HAP-1 (cell line): ENCODE data around the gene GALNTL6.

ENCODE experiments used
- DNase-seq, 2 experiments: peaks; one replicate each; pipeline ENCODE4 v3.0.0-alpha.2; 2016 to 2020; ENCODE audit warnings: low spot score in 2 of 2
- H3K27me3 ChIP-seq: fragments of 250-450 bp; sonication (Bioruptor Pico); 2 replicates; pipeline ENCODE4 v1.5.1; 2020; ENCODE audit warnings: low read depth, mild to moderate bottlenecking, moderate library complexity
- H3K36me3 ChIP-seq: fragments of 250-450 bp; sonication (Bioruptor Pico); replicated peaks from 2 replicates; pipeline ENCODE4 v1.5.1; 2020; ENCODE audit warnings: mild to moderate bottlenecking
- H3K4me1 ChIP-seq: fragments of 250-450 bp; sonication (Bioruptor Pico); 2 replicates; pipeline ENCODE4 v1.5.1; 2020; ENCODE audit warnings: mild to moderate bottlenecking
- H3K4me3 ChIP-seq: fragments of 250-450 bp; sonication (Bioruptor Pico); 2 replicates; pipeline ENCODE4 v1.5.1; 2020; ENCODE audit warnings: mild to moderate bottlenecking, moderate library complexity
- H3K9me3 ChIP-seq: fragments of 250-450 bp; sonication (Bioruptor Pico); 2 replicates; pipeline ENCODE4 v1.5.1; 2020; ENCODE audit warnings: mild to moderate bottlenecking, moderate library complexity
- in situ Hi-C: fragments of 300-500 bp; cut with MboI; formaldehyde crosslinking; loops from 3 replicates; pipeline ENCODE4 v1.14.3; 2020; ENCODE audit warnings: low sequenced_read_pairs, inconsistent platforms, mixed read lengths

Gene GALNTL6

GRCh38 chr4:172127168-172127567 lies 314.0 kb downstream of the GALNTL6 start:
- DNase-seq: no peak
- H3K36me3 ChIP-seq: no peaks in the 10 kb centered on the region
- H3K27me3 ChIP-seq: no peaks in the 10 kb centered on the region
- in situ Hi-C loops: no loop called here
- no peaks in the 10 kb centered on the region for H3K4me1 ChIP-seq
- H3K9me3 ChIP-seq: no peaks in the 10 kb centered on the region
- H3K4me3 ChIP-seq: no peak overlapping the region

- in situ Hi-C loops: no loop called here
- no peaks in the 10 kb centered on the region for H3K9me3 ChIP-seq
- H3K27me3 ChIP-seq: no peaks in the 10 kb centered on the region
Observed at GRCh38 chr4:172129593-172129992, 316.4 kb downstream of the GALNTL6 start.

GRCh38 chr4:172134521-172134920 lies 321.3 kb downstream of the GALNTL6 start:
- no peaks in the 10 kb centered on the region for H3K36me3 ChIP-seq
- in situ Hi-C loops: no loop called here

More at GRCh38 chr4:172129593-172129992, 316.4 kb downstream of the GALNTL6 start:
- H3K4me1 ChIP-seq: no peaks in the 10 kb centered on the region
- no peak for DNase-seq
- no peaks in the 10 kb centered on the region for H3K36me3 ChIP-seq
- no peak overlapping the region for H3K4me3 ChIP-seq

GRCh38 chr4:172141025-172141424 lies 327.8 kb downstream of the GALNTL6 start:
- Histone ChIP-seq H3K27me3 (no peaks in the 10 kb centered on the region; the same call in none of the 2 replicates), H3K9me3 (no peaks in the 10 kb centered on the region), H3K4me1 (no peaks in the 10 kb centered on the region), H3K4me3 (no peak overlapping the region), H3K36me3 (no peaks in the 10 kb centered on the region)
- in situ Hi-C loops: no loop called here
- no peak for DNase-seq

More at GRCh38 chr4:172134521-172134920, 321.3 kb downstream of the GALNTL6 start:
- DNase-seq: no peak
- no peaks in the 10 kb centered on the region for H3K9me3 ChIP-seq
- H3K4me1 ChIP-seq: no peaks in the 10 kb centered on the region
- no peak overlapping the region for H3K4me3 ChIP-seq
- H3K27me3 ChIP-seq: no peaks in the 10 kb centered on the region; the same call in 1 of the 2 replicates

- no peaks in the 10 kb centered on the region; the same call in 1 of the 2 replicates for H3K4me1 ChIP-seq
- in situ Hi-C loops: no loop called here
- no peaks in the 10 kb centered on the region for H3K9me3 ChIP-seq
- no peaks in the 10 kb centered on the region; the same call in none of the 2 replicates for H3K27me3 ChIP-seq
- DNase-seq: no peak
- H3K36me3 ChIP-seq: no peaks in the 10 kb centered on the region
- no peak overlapping the region for H3K4me3 ChIP-seq
Observed at GRCh38 chr4:172142281-172142741, 329.1 kb downstream of the GALNTL6 start.

- Histone ChIP-seq H3K36me3 (no peaks in the 10 kb centered on the region), H3K4me3 (no peak overlapping the region), H3K27me3 (peaks cover 6% of the 10 kb centered on the region), H3K9me3 (no peaks in the 10 kb centered on the region), H3K4me1 (no peaks in the 10 kb centered on the region; the same call in 1 of the 2 replicates)
- in situ Hi-C loops: no loop called here
- DNase-seq: no peak
Observed at GRCh38 chr4:172143605-172144314, 330.6 kb downstream of the GALNTL6 start.

- in situ Hi-C loops: no loop called here
- no peak for DNase-seq
- H3K36me3 ChIP-seq: no peaks in the 10 kb centered on the region
- no peaks in the 10 kb centered on the region; the same call in 1 of the 2 replicates for H3K4me1 ChIP-seq
- H3K9me3 ChIP-seq: no peaks in the 10 kb centered on the region
- H3K27me3 ChIP-seq: peaks cover 18% of the 10 kb centered on the region
- H3K4me3 ChIP-seq: no peak overlapping the region
Observed at GRCh38 chr4:172147687-172148086, 334.5 kb downstream of the GALNTL6 start.

- Histone ChIP-seq H3K4me1 (peaks cover 5% of the 10 kb centered on the region), H3K36me3 (no peaks in the 10 kb centered on the region), H3K27me3 (peaks cover 18% of the 10 kb centered on the region), H3K9me3 (no peaks in the 10 kb centered on the region), H3K4me3 (no peak overlapping the region)
- no peak for DNase-seq
- in situ Hi-C loops: no loop called here
Observed at GRCh38 chr4:172149329-172149728, 336.1 kb downstream of the GALNTL6 start.

GRCh38 chr4:172152284-172152683 lies 339.1 kb downstream of the GALNTL6 start:
- in situ Hi-C loops: no loop called here
- H3K4me1 ChIP-seq: peaks cover 5% of the 10 kb centered on the region
- H3K4me3 ChIP-seq: no peak overlapping the region
- no peaks in the 10 kb centered on the region for H3K9me3 ChIP-seq
- DNase-seq: no peak
- peaks cover 28% of the 10 kb centered on the region for H3K27me3 ChIP-seq
- no peaks in the 10 kb centered on the region for H3K36me3 ChIP-seq

- Histone ChIP-seq H3K27me3 (peaks cover 30% of the 10 kb centered on the region), H3K4me3 (no peak overlapping the region), H3K9me3 (no peaks in the 10 kb centered on the region), H3K4me1 (peaks cover 5% of the 10 kb centered on the region), H3K36me3 (no peaks in the 10 kb centered on the region)
- peak; percentile 76 to 78 for DNase-seq
- in situ Hi-C loops: no loop called here
Observed at GRCh38 chr4:172153719-172154118, 340.5 kb downstream of the GALNTL6 start.

GRCh38 chr4:172155838-172156345 lies 342.7 kb downstream of the GALNTL6 start:
- in situ Hi-C loops: no loop called here
- Histone ChIP-seq H3K27me3 (peaks cover 36% of the 10 kb centered on the region), H3K9me3 (no peaks in the 10 kb centered on the region), H3K4me1 (peaks cover 5% of the 10 kb centered on the region), H3K4me3 (no peak overlapping the region), H3K36me3 (no peaks in the 10 kb centered on the region)
- no peak for DNase-seq

- in situ Hi-C loops: no loop called here
- H3K36me3 ChIP-seq: no peaks in the 10 kb centered on the region
- H3K9me3 ChIP-seq: no peaks in the 10 kb centered on the region
- peaks cover 40% of the 10 kb centered on the region for H3K27me3 ChIP-seq
- H3K4me1 ChIP-seq: peaks cover 5% of the 10 kb centered on the region
- DNase-seq: no peak
- no peak overlapping the region for H3K4me3 ChIP-seq
Observed at GRCh38 chr4:172157946-172158345, 344.7 kb downstream of the GALNTL6 start.

GRCh38 chr4:172163215-172163614 lies 350.0 kb downstream of the GALNTL6 start:
- DNase-seq: no peak
- Histone ChIP-seq H3K36me3 (no peaks in the 10 kb centered on the region; the same call in 1 of the 2 replicates), H3K27me3 (peaks cover 32% of the 10 kb centered on the region), H3K4me1 (no peaks in the 10 kb centered on the region), H3K9me3 (no peaks in the 10 kb centered on the region), H3K4me3 (no peak overlapping the region)
- in situ Hi-C loops: no loop called here

GRCh38 chr4:172168888-172169287 lies 355.7 kb downstream of the GALNTL6 start:
- H3K9me3 ChIP-seq: no peaks in the 10 kb centered on the region
- no peak overlapping the region for H3K4me3 ChIP-seq
- H3K27me3 ChIP-seq: peaks cover 2% of the 10 kb centered on the region; the same call in 1 of the 2 replicates
- DNase-seq: no peak
- no peaks in the 10 kb centered on the region for H3K4me1 ChIP-seq
- in situ Hi-C loops: no loop called here
- no peaks in the 10 kb centered on the region; the same call in 1 of the 2 replicates for H3K36me3 ChIP-seq
